ENCODE data around the gene ITPRID2. TPM values are rescaled to one million over a fixed set of nuclear protein-coding genes. Genes with fewer than 3 reads are reported as not detected.
A peak's percentile ranks its signal among the peaks of the same experiment; 100 is the strongest.

ITPRID2 gene
- total and polyA plus RNA-seq, 12 donors: 25.5 to 103 (median 79.8) TPM

DNA sequence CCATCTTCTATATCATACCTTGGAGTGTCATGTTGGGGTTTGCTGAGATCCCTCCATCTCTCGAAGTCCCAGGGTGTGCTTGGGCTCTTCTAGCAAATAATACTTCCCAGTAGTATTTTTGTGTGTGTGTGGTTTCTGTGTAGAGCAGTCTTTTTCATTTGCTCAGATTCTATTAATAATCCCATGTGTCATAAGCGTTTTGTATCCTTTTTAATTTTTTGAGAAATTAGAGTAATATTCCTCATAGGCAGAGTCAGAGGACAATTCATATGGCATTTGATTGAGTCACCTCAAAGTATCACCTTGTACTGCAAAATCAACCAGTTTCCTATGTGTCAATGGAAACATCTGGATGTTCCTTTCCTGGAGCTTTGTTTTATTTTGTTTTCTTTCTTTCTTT lies 56.7 kb downstream of the ITPRID2 start:
- no peak overlapping the region for H3K4me3 ChIP-seq
- no peak for TF ChIP-seq POLR2A (IDR thresholded peaks at IDR 0.05)
- H3K4me1 ChIP-seq (replicated peaks in 1 of 2): no peaks in the 10 kb centered on the region
- WGBS, 4 donors: 73 to 90% (median 82%) methylated on average over 2 of the region's 2 CpGs
- no peaks in the 10 kb centered on the region for H3K27me3 ChIP-seq
- H3K9me3 ChIP-seq (replicated peaks in 1 of 3): no peaks in the 10 kb centered on the region
- DNase-seq: no peak
- no peaks in the 10 kb centered on the region for H3K36me3 ChIP-seq (replicated peaks in 1 of 2)
- intact Hi-C loops (cut with DNase I): no loop called here
- H3K27ac ChIP-seq: no peak overlapping the region

DNA sequence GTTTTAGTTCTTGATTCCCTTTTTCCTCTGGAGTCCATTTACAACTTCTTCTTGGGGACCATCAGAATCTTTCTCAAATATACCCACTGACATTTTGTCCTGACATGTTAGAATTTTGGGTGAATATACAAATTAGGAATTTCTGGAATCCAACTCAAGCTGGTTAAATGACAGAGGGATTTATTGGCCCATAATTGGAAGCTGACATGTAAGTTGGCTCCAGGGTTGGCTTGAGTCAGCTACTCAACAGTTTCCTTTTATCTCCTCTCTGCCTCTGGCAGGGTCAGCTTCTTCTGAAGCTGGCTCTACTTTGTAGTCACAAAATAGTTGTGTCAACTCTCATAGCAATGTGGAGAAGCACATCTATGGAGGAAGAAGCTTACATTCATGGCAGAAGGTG lies 57.5 kb downstream of the ITPRID2 start:
- H3K27me3 ChIP-seq: no peaks in the 10 kb centered on the region
- H3K27ac ChIP-seq: no peak overlapping the region
- intact Hi-C loops (cut with DNase I): no loop called here

DNA sequence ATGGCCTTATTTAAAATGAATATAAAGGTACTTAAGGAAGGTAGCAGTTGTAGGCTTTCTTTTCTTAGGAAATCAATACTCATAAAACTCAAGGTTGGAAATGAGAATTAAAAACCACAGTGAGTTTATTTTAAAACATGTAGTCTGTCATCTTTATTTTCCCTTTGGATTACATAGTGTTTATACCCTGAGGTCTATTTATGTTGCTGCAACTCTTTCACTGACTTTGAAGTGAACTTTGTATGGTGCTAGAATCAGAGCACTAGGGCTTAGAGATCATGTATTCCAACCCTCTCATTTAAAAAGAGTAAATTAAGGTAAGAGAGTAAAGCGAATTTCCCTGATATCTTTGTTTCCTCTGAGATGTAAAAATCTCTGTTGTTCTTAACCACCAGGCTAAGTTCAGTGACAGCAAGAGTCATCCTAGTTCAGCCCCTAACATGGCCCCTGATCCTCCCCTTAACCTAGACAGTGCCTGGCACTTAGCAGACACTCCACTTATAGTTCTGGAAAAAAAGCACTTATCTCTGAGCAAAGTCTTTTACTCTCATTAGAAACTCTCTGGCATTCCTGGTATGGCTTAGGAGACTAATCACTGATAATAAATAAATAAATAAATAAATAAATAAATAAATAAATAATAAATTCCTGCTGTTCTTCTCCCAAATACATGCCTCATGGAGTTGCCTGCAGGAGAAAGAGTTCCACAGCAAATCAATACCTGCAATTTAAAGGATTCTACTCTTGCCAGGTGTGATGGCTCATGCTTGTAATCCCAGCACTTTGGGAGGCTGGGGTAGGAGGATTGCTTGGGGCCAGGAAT lies 61.1 kb downstream of the ITPRID2 start:
- DNase-seq: no peak
- Histone ChIP-seq H3K9me3 (replicated peaks in 1 of 3) (no peaks in the 10 kb centered on the region), H3K36me3 (replicated peaks in 1 of 2) (no peaks in the 10 kb centered on the region), H3K4me3 (no peak overlapping the region), H3K27me3 (no peaks in the 10 kb centered on the region), H3K27ac (no peak overlapping the region), H3K4me1 (replicated peaks in 1 of 2) (no peaks in the 10 kb centered on the region)
- 64 to 88% (median 84%) methylated on average over 1 of the region's 1 CpG for WGBS, 4 donors
- intact Hi-C loops (cut with DNase I): loop anchor here in 1 of 2 donors (5.0 kb wide), 1 partner anchor 210 kb away; no protein-coding TSS in a partner anchor
- no peak for TF ChIP-seq POLR2A (IDR thresholded peaks at IDR 0.05)
- TF ChIP-seq, protein P1, sequence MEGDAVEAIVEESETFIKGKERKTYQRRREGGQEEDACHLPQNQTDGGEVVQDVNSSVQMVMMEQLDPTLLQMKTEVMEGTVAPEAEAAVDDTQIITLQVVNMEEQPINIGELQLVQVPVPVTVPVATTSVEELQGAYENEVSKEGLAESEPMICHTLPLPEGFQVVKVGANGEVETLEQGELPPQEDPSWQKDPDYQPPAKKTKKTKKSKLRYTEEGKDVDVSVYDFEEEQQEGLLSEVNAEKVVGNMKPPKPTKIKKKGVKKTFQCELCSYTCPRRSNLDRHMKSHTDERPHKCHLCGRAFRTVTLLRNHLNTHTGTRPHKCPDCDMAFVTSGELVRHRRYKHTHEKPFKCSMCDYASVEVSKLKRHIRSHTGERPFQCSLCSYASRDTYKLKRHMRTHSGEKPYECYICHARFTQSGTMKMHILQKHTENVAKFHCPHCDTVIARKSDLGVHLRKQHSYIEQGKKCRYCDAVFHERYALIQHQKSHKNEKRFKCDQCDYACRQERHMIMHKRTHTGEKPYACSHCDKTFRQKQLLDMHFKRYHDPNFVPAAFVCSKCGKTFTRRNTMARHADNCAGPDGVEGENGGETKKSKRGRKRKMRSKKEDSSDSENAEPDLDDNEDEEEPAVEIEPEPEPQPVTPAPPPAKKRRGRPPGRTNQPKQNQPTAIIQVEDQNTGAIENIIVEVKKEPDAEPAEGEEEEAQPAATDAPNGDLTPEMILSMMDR (IDR thresholded peaks at IDR 0.05): no peak

More for the DNA sequence above, 57.5 kb downstream of the ITPRID2 start:
- Histone ChIP-seq H3K9me3 (replicated peaks in 1 of 3) (no peaks in the 10 kb centered on the region), H3K4me1 (replicated peaks in 1 of 2) (no peaks in the 10 kb centered on the region), H3K4me3 (no peak overlapping the region), H3K36me3 (replicated peaks in 1 of 2) (no peaks in the 10 kb centered on the region)
- TF ChIP-seq, protein P1 (IDR thresholded peaks at IDR 0.05): no peak
- TF ChIP-seq POLR2A (IDR thresholded peaks at IDR 0.05): no peak
- no peak for DNase-seq

DNA sequence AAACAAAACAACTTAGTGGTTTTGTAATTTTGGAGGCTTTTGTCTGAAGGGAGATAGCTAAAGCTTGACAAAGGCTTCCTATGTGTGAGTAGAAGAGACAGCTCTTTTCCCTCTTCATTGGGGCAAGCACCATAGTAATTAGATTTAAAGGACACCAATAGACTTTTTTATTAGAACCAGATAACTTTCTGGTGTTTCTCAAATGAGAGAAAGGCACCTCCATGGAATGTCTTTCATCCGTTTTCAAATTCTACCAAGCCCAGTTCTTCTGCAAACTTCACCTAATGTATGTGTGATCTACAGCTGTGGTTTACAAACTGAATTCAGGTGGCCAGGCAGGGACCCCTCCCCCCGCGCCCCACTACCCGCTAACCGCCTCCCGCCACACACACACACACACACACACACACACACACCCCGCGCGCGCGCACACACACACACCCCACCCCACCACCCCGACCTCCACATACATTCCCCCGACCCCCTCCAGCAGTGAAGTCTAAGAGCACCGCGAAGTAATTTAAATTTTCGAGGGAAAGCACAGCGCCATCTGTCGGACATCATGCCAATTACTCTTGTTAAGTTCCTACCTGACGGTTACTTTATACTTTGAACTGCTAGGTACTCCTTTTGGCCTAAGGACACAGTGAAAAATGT lies 62.5 kb downstream of the ITPRID2 start:
- intact Hi-C loops (cut with DNase I): loop anchor here in 1 of 2 donors (5.0 kb wide), 1 partner anchor 212 kb away; no protein-coding TSS in a partner anchor
- Histone ChIP-seq H3K4me1 (replicated peaks in 1 of 2) (no peaks in the 10 kb centered on the region), H3K36me3 (replicated peaks in 1 of 2) (no peaks in the 10 kb centered on the region), H3K9me3 (replicated peaks in 1 of 3) (no peaks in the 10 kb centered on the region), H3K4me3 (peak overlapping the region in 2 of 4 donors; percentile 6 to 44), H3K27ac (no peak overlapping the region), H3K27me3 (no peaks in the 10 kb centered on the region)
- WGBS, 4 donors: 2 to 3% (median 3%) methylated on average over 19 of the region's 19 CpGs
- peak; percentile 28 to 81 (median 59) for DNase-seq
- TF ChIP-seq, protein P1 (IDR thresholded peaks at IDR 0.05): peak; percentile 36 to 62 (median 54)
- TF ChIP-seq POLR2A (IDR thresholded peaks at IDR 0.05): no peak

Measured in adrenal gland (tissue), 12 donors.